ENCODE results near the gene NMUR1. TPM values are rescaled to one million over a fixed set of nuclear protein-coding genes. Genes with fewer than 3 reads are reported as not detected.

NMUR1 gene
- total and polyA plus RNA-seq, 2 donors (not counting 3 experiments of a cell fraction or from before 2014, with no cell fraction given), result not detected

GRCh38 chr2:231547315-231548110 lies 17.3 kb upstream of the NMUR1 start:
- Histone ChIP-seq H3K36me3 (ENCODE audit: control insufficient read depth in 2 of 2, extremely low read depth in 1 of 2, insufficient read depth in 2 of 2, low read length in 2 of 2) (no peaks in the 10 kb centered on the region), H3K9me1 (replicated peaks; ENCODE audit: control insufficient read depth, extremely low read depth, insufficient read depth, low read length) (no peaks in the 10 kb centered on the region), H3K9me3 (replicated peaks; ENCODE audit: control insufficient read depth, insufficient read depth, low read length) (no peaks in the 10 kb centered on the region), H4K20me1 (replicated peaks; ENCODE audit: control insufficient read depth, extremely low read depth, insufficient read depth, low read length) (no peaks in the 10 kb centered on the region), H3K79me2 (ENCODE audit: control insufficient read depth, insufficient read depth, low read length) (no peaks in the 10 kb centered on the region), H3K9ac (replicated peaks; ENCODE audit: extremely low read depth, insufficient read depth, low read length) (no peak overlapping the region), H2AFZ (ENCODE audit: low read depth, low read length) (no peak overlapping the region), H3K4me3 (replicated peaks in 1 of 3; ENCODE audit: insufficient read depth in 1 of 3, low read depth in 1 of 3, low read length in 3 of 3) (no peak overlapping the region), H3K4me2 (ENCODE audit: insufficient read depth, low read length) (no peak overlapping the region), H3K27ac (ENCODE audit: insufficient read depth, low read depth, low read length) (no peak overlapping the region), H3K27me3 (ENCODE audit: control insufficient read depth in 2 of 2, insufficient read depth in 2 of 2, low read length in 2 of 2) (peaks cover 0 to 4% of the 10 kb centered on the region in 2 experiments), H3K4me1 (ENCODE audit: control insufficient read depth, extremely low read depth, insufficient read depth, low read length) (peaks cover 4% of the 10 kb centered on the region)
- DNase-seq (ENCODE audit: low read depth, low spot score) (no peak), FAIRE-seq (no peak)
- intact Hi-C loops (cut with micrococcal nuclease) (no loop called here), dilution Hi-C loops (cut with MboI; ENCODE audit: extremely low pct_ligation_motif_present, low sequenced_read_pairs) (no loop called here)
- BruUV-seq (replicated peaks), result no TSS peak
- CTCF ChIA-PET, result no interaction called here
- TF ChIP-seq POLR2A (IDR thresholded peaks at IDR 0.05; ENCODE audit: low read depth, low read length) (no peak), GATA2 (IDR thresholded peaks at IDR 0.05; ENCODE audit: insufficient read depth, insufficient read length, low read depth, low read length) (no peak), POLR2AphosphoS5 (IDR thresholded peaks at IDR 0.05; ENCODE audit: insufficient read depth, low read depth, low read length) (no peak), EZH2 (IDR thresholded peaks at IDR 0.05; ENCODE audit: borderline replicate concordance, low read depth, low read length, severe bottlenecking) (no peak), MAX (IDR thresholded peaks at IDR 0.05; ENCODE audit: insufficient read depth, insufficient read length) (no peak), FOS (IDR thresholded peaks at IDR 0.05; ENCODE audit: borderline replicate concordance, insufficient read depth, low read length) (no peak)
- POLR2A ChIA-PET, result no interaction called here
